A549 (cell line): Measurements from ENCODE around the gene DOP1B.

ENCODE experiments used
- CEBPB ChIP-seq, 2 experiments: fragments of >200 bp in 1 of 2; sonication (Bioruptor Twin) in 1 of 2; formaldehyde crosslinking in 1 of 2; IDR thresholded peaks; 2 replicates each; pipeline ENCODE4 v1.6.1; 2012 to 2016
- CTCF ChIP-seq: fragments of >200 bp; sonication (Bioruptor Twin); formaldehyde crosslinking; IDR thresholded peaks from 3 replicates; pipeline ENCODE4 v1.5.1; 2016
- HDAC2 ChIP-seq: fragments of 200-600 bp; sonication (generic); IDR thresholded peaks from 2 replicates; pipeline ENCODE4 v1.6.1; 2016
- KDM5A ChIP-seq: fragments of 200-600 bp; sonication (generic); IDR thresholded peaks from 2 replicates; pipeline ENCODE4 v1.6.1; 2016; ENCODE audit warnings: antibody characterized with exemption, mild to moderate bottlenecking
- POLR2A ChIP-seq: IDR thresholded peaks from 2 replicates; pipeline ENCODE4 v1.6.1; 2012; ENCODE audit warnings: mild to moderate bottlenecking, low read length
- RAD21 ChIP-seq, 2 experiments: fragments of >200 bp in 1 of 2; sonication (Bioruptor Twin) in 1 of 2; formaldehyde crosslinking in 1 of 2; IDR thresholded peaks in 1 of 2; conservative IDR thresholded peaks in 1 of 2; 2 replicates in 1 of 2; 3 replicates in 1 of 2; pipeline ENCODE4 v1.6.1; 2012 to 2018; ENCODE audit warnings: inconsistent platforms in 1 of 2
- SREBF2 ChIP-seq: fragments of 450-650 bp; IDR thresholded peaks from 2 replicates; pipeline ENCODE4 v1.6.1; 2014; ENCODE audit warnings: mild to moderate bottlenecking, moderate library complexity
- ZSCAN20 ChIP-seq: fragments of 250-450 bp; sonication (Bioruptor Pico); IDR thresholded peaks from 2 replicates; pipeline ENCODE4 v1.8.0; 2022; ENCODE audit warnings: mild to moderate bottlenecking, moderate library complexity

- TF ChIP-seq CTCF (no peak), RAD21 (conservative IDR thresholded peaks at IDR 0.05 in 1 of 2, IDR thresholded peaks at IDR 0.05 in 1 of 2) (no peak), POLR2A (no peak), ZSCAN20 (no peak), CEBPB (IDR thresholded peaks at IDR 0.05) (no peak), KDM5A (no peak), SREBF2 (no peak), HDAC2 (no peak)
Observed at GRCh38 chr21:36185523-36185922, 28.9 kb downstream of the DOP1B start.
